ENCODE data around the gene DYDC1.

- TF ChIP-seq CTCF (IDR thresholded peaks at IDR 0.05), result no peak
- no peak for TF ChIP-seq POLR2A (IDR thresholded peaks at IDR 0.05)
Measured at GRCh38 chr10:80406204-80406603, 49.6 kb upstream of the DYDC1 start.

All from lower leg skin (tissue), 3 donors.